ENCODE data around the gene MTCL1.

DNA sequence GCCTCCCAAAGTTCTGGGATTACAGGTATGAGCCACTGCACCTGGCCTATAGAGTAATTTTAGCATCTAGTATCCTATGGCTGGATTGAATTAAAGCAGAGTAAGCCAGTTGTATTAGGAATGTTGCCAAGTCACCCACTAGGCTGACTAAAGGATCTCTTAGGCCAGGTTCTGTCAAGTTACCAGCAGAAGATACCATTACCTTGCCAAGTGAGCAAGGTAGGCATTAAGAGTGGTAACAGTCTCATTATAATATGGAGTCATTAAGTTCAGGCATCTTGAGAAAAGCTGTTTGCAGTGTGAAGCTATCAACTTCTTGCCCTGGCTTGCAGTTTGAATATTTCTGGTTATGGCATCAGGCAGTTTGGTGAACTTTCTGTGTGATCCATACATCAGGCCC, 37.0 kb upstream of the MTCL1 start:
- TF ChIP-seq YY1 (IDR thresholded peaks at IDR 0.05; ENCODE audit: extremely low read depth, insufficient replicate concordance, low read depth, low read length) (no peak), CTCF (IDR thresholded peaks at IDR 0.05 in 2 of 3, conservative IDR thresholded peaks at IDR 0.05 in 1 of 3; ENCODE audit: borderline replicate concordance in 1 of 3, insufficient read depth in 1 of 3, low read depth in 2 of 3, low read length in 2 of 3) (no peak)

Measured in HCT116 (cell line).